Activated B cell treated with CpG ODN at 0.5 μM for 24 hours (primary cell): ENCODE measurements around the gene LAPTM4A. TPM values are rescaled to one million over a fixed set of nuclear protein-coding genes. Genes with fewer than 3 reads are reported as not detected.

ENCODE experiments used
- ATAC-seq: fragments of 200-7000 bp; cut with Tn5 transposase; one replicate; pipeline ENCODE4 v1.10.0; 2021; ENCODE audit warnings: low read depth, mild to moderate bottlenecking, moderate library complexity
- CTCF ChIA-PET: fragments of 350-600 bp; sonication (Branson Sonifier 250); formaldehyde crosslinking; loops from one replicate; lab custom pipeline; 2021; ENCODE audit warnings: antibody characterized with exemption; lab: Charles Lee
- POLR2A ChIA-PET: fragments of 350-600 bp; sonication (Branson Sonifier 250); formaldehyde crosslinking; loops from one replicate; lab custom pipeline; 2021; ENCODE audit warnings: antibody characterized with exemption; lab: Charles Lee
- DNase-seq: peaks from one replicate; pipeline ENCODE4 v3.0.0; 2022
- H3K27ac Mint-ChIP-seq: one replicate; pipeline ENCODE4 v1.8.0; 2020; ENCODE audit warnings: mixed read lengths
- H3K27me3 Mint-ChIP-seq: one replicate; pipeline ENCODE4 v1.8.0; 2021; ENCODE audit warnings: mixed read lengths
- H3K36me3 Mint-ChIP-seq: one replicate; pipeline ENCODE4 v1.8.0; 2021; ENCODE audit warnings: low read depth, mixed read lengths
- H3K4me1 Mint-ChIP-seq: one replicate; pipeline ENCODE4 v1.8.0; 2021; ENCODE audit warnings: mixed read lengths
- H3K4me3 Mint-ChIP-seq: one replicate; pipeline ENCODE4 v1.8.0; 2020; ENCODE audit warnings: mild to moderate bottlenecking, mixed read lengths
- H3K9me3 Mint-ChIP-seq: one replicate; pipeline ENCODE4 v1.8.0; 2020; ENCODE audit warnings: mixed read lengths
- intact Hi-C: fragments of 100-400 bp; cut with micrococcal nuclease; formaldehyde crosslinking; loops from one replicate; pipeline ENCODE4 v1.15.1; 2024
- total RNA-seq: library from RNA; stranded (reverse); gene quantifications from 2 replicates; pipeline ENCODE4 v1.2.3, GENCODE V29; 2022
- TF ChIP-seq, protein P1 (sequence below): fragments of 200-600 bp; IDR thresholded peaks from one replicate; pipeline ENCODE4 v1.8.0; 2022; ENCODE audit warnings: antibody characterized with exemption, mild to moderate bottlenecking

The LAPTM4A gene
- total RNA-seq, 1 donor from 2014 or later: 47.2 TPM

DNA sequence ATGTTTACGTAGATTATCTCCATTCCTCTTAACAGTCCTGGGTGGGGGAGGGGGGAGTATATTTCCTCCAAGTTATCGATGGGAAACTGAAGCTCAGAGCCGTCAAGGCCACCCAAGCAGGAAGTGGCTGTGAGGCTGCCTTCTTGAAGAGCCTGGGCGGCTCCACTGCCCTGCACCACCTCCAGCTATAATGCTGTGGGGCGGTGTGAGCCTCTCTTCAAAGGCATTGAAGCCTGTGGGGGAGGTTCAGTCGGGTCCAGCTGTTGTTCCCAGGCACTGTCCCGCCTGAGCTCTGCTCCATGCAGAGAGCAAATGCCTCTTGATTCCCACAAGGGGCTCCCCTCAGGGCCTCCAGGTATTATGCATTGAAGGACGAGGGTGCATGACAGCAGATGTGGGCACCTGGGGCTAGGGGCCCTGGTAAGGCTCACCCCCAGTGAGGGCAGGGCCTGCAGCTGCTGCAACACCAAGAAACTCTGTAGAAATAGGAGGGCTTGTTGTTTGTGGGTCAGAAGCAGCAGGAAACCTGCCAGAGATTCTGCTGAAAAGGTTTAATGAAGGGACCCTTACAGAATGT, 29.5 kb upstream of the LAPTM4A start:
- Mint-ChIP-seq H3K9me3 (no peaks in the 10 kb centered on the region), H3K36me3 (no peaks in the 10 kb centered on the region), H3K4me3 (no peak overlapping the region), H3K4me1 (peaks cover 4% of the 10 kb centered on the region), H3K27ac (no peak overlapping the region), H3K27me3 (peaks cover 2% of the 10 kb centered on the region)
- CTCF ChIA-PET: no interaction called here
- POLR2A ChIA-PET: no interaction called here
- DNase-seq (no peak), ATAC-seq (no peak)
- intact Hi-C loops: no loop called here
- TF ChIP-seq, protein P1, sequence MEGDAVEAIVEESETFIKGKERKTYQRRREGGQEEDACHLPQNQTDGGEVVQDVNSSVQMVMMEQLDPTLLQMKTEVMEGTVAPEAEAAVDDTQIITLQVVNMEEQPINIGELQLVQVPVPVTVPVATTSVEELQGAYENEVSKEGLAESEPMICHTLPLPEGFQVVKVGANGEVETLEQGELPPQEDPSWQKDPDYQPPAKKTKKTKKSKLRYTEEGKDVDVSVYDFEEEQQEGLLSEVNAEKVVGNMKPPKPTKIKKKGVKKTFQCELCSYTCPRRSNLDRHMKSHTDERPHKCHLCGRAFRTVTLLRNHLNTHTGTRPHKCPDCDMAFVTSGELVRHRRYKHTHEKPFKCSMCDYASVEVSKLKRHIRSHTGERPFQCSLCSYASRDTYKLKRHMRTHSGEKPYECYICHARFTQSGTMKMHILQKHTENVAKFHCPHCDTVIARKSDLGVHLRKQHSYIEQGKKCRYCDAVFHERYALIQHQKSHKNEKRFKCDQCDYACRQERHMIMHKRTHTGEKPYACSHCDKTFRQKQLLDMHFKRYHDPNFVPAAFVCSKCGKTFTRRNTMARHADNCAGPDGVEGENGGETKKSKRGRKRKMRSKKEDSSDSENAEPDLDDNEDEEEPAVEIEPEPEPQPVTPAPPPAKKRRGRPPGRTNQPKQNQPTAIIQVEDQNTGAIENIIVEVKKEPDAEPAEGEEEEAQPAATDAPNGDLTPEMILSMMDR: no peak

DNA sequence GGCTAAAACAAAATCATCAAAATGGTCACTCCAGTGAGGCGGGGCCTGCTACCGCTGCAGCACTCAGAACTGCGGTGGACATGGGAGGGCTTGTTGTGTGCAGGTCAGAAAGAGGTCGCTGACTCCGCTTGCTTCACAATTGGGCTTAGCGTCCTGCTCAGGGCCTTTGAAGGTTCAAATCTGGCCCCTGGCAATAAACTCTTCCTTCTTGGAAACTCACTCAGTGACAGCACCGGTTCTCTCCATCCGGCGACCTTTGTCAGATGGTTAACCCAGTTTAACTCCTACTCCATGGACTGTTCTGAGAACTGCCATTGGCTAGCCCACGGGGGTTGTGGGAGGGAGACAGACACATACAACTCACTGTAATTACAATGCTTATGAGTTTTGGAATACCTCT, 29.0 kb upstream of the LAPTM4A start:
- CTCF ChIA-PET: no interaction called here
- Mint-ChIP-seq H3K4me1 (peaks cover 4% of the 10 kb centered on the region), H3K27me3 (peaks cover 2% of the 10 kb centered on the region), H3K4me3 (no peak overlapping the region), H3K27ac (no peak overlapping the region), H3K9me3 (no peaks in the 10 kb centered on the region), H3K36me3 (no peaks in the 10 kb centered on the region)
- no peak for ATAC-seq
- POLR2A ChIA-PET: no interaction called here
- TF ChIP-seq, protein P1: no peak
- DNase-seq: no peak
- intact Hi-C loops: no loop called here

DNA sequence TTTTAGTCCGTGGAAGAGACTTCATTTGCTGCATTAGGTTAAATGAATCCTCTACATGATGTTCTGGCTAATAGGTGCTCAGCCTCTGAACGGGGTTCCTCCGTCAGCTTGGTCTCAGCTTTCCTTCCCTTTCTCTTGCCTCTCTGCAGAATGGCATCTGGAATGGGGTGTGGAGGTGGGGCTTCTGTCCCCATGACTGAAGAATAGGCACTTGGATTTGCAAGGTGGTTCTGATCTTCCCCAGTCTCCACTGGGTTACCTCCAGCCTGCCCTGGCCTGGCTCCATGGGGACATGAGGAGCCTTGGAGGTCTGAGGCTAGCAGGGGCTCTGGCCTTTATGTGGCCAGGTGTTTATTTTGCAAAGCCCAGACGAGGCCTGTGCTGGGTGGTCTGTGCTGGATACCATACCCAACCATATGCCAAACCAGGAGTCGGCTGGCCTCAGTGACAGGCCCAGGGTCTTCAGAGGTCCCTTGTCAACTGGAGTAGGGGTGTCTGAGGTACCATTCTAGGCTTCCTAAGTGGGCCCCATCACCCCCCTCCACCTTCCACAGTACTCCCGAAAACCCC, 28.2 kb upstream of the LAPTM4A start:
- H3K27ac Mint-ChIP-seq: no peak overlapping the region
- ChIA-PET POLR2A (no interaction called here), CTCF (interaction anchor here (2.6 kb wide), 1 partner anchor 65 kb away, joined by 11 read pairs; the partner anchor contains the start of gene MATN3)
- no peak overlapping the region for H3K4me3 Mint-ChIP-seq
- peaks cover 6% of the 10 kb centered on the region for H3K27me3 Mint-ChIP-seq
- DNase-seq: no peak
- peaks cover 4% of the 10 kb centered on the region for H3K4me1 Mint-ChIP-seq
- no peaks in the 10 kb centered on the region for H3K36me3 Mint-ChIP-seq
- H3K9me3 Mint-ChIP-seq: no peaks in the 10 kb centered on the region
- TF ChIP-seq, protein P1: no peak
- ATAC-seq: no peak
- intact Hi-C loops: no loop called here

DNA sequence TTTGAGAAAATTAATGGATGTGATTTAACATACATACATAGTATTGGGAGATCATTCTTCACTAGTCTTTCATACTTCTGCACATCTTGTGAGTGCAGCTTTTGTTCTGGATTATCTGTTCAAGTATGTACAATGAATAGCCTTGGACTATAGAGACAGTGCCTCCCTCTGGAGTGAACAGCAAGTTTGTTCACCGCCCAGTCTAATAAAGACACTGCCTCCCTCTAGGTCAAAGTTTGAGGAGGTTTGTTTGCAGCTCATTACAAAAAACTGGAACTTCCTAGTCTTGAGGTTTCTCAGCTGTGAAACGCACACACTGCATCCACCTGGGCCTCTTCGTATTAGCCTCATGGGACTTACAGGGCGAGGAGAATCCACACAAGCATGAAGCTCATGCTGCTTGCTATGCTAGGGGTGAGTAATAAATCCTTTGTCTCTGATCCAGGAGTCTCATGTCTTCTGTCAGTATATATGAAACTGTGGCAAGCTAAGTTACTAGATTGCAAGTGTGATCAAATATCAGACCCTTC, 26.0 kb upstream of the LAPTM4A start:
- H3K4me3 Mint-ChIP-seq: no peak overlapping the region
- ChIA-PET POLR2A (interaction anchor here (1.1 kb wide), 1 partner anchor 26 kb away, joined by 3 read pairs; the partner anchor contains the start of gene LAPTM4A), CTCF (interaction anchor here (2.6 kb wide), 1 partner anchor 63 kb away, joined by 11 read pairs; the partner anchor contains the start of gene MATN3)
- peaks cover 12% of the 10 kb centered on the region for H3K27me3 Mint-ChIP-seq
- ATAC-seq (no peak), DNase-seq (no peak)
- peaks cover 4% of the 10 kb centered on the region for H3K4me1 Mint-ChIP-seq
- no peaks in the 10 kb centered on the region for H3K9me3 Mint-ChIP-seq
- TF ChIP-seq, protein P1: no peak
- intact Hi-C loops: no loop called here
- no peak overlapping the region for H3K27ac Mint-ChIP-seq
- no peaks in the 10 kb centered on the region for H3K36me3 Mint-ChIP-seq

DNA sequence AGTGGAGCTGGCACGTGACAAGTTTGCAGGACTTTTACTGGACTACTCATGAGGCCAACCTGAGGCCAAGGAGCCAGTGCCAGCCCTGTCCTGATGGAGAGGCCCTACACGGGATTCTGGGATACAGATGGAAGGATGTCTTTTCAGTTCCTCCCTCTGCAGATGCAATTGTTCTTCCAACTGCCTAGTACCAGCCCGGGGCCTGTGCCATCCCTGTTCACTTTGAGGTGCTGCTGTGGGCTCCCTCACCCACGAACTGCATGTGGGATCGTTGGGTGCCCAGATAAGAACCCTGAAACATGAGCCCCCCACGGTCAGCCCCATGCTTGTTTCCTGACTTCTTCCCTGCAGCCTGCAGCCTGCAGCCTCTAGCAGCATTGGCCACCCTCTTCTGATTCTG, 25.3 kb upstream of the LAPTM4A start:
- Mint-ChIP-seq H3K9me3 (no peaks in the 10 kb centered on the region), H3K4me3 (no peak overlapping the region), H3K27me3 (peaks cover 12% of the 10 kb centered on the region), H3K4me1 (peaks cover 4% of the 10 kb centered on the region), H3K36me3 (no peaks in the 10 kb centered on the region), H3K27ac (no peak overlapping the region)
- ATAC-seq (no peak), DNase-seq (no peak)
- TF ChIP-seq, protein P1: no peak
- POLR2A ChIA-PET: no interaction called here
- CTCF ChIA-PET: interaction anchor here (2.6 kb wide), 1 partner anchor 62 kb away, joined by 11 read pairs; the partner anchor contains the start of gene MATN3
- intact Hi-C loops: no loop called here
